ENCODE results near the gene DIAPH2.

DIAPH2 gene

GRCh38 chrX:96776966-96777365 lies 92.3 kb downstream of the DIAPH2 start:
- Histone ChIP-seq H3K27me3 (no peaks in the 10 kb centered on the region), H3K9me3 (no peaks in the 10 kb centered on the region), H3K4me3 (ENCODE audit: low read depth in 1 of 2, low read length in 1 of 2) (no peak overlapping the region), H3K36me3 (no peaks in the 10 kb centered on the region), H3K4me1 (ENCODE audit: control insufficient read depth in 1 of 2, insufficient read depth in 1 of 2, low read depth in 1 of 2, low read length in 1 of 2) (no peaks in the 10 kb centered on the region), H3K27ac (no peak overlapping the region)
- TF ChIP-seq, protein P1, sequence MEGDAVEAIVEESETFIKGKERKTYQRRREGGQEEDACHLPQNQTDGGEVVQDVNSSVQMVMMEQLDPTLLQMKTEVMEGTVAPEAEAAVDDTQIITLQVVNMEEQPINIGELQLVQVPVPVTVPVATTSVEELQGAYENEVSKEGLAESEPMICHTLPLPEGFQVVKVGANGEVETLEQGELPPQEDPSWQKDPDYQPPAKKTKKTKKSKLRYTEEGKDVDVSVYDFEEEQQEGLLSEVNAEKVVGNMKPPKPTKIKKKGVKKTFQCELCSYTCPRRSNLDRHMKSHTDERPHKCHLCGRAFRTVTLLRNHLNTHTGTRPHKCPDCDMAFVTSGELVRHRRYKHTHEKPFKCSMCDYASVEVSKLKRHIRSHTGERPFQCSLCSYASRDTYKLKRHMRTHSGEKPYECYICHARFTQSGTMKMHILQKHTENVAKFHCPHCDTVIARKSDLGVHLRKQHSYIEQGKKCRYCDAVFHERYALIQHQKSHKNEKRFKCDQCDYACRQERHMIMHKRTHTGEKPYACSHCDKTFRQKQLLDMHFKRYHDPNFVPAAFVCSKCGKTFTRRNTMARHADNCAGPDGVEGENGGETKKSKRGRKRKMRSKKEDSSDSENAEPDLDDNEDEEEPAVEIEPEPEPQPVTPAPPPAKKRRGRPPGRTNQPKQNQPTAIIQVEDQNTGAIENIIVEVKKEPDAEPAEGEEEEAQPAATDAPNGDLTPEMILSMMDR (IDR thresholded peaks at IDR 0.05) = no peak

DNA sequence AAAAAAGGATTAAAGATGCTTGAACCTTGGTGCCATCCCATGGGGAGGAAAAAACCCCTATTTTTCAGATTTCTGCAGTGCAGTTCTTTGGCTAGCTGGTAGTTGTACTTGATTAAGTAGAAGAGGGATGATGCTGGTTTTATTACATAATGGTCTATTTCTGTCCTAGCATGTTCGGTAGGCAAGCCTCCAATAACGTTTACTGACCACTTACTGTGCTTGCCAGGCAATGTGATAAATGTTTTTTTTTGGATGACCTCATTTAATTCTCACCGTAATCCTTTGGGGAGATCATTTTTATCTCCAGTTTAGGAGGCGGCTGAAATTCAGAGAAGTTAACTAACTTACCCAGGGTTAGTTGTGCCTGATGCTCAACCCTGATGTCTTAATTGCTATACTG lies 106.9 kb downstream of the DIAPH2 start:
- Histone ChIP-seq H3K36me3 (no peaks in the 10 kb centered on the region), H3K4me3 (ENCODE audit: low read depth in 1 of 2, low read length in 1 of 2) (no peak overlapping the region), H3K27me3 (no peaks in the 10 kb centered on the region), H3K9me3 (no peaks in the 10 kb centered on the region), H3K27ac (no peak overlapping the region), H3K4me1 (ENCODE audit: control insufficient read depth in 1 of 2, insufficient read depth in 1 of 2, low read depth in 1 of 2, low read length in 1 of 2) (no peaks in the 10 kb centered on the region)
- TF ChIP-seq, protein P1 (IDR thresholded peaks at IDR 0.05) = no peak

DNA sequence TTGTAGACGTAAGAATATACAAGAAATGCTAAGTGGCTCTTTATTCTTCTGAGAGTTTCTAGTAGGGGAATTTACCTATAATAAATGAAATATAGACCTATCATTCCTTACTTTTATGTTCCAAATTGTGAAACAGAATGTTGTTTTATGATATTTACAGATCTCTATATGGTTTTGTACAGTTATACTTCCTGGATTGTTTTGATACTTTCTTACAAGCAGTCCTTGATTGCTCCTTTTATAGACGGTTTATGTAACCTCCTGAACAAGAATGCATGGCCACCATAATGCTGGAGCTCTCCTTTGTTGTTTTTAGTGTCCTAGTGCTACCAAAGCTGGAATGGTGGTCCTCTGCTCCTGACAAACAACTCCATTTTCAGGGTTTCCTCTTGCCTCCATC lies 107.4 kb downstream of the DIAPH2 start:
- no peak overlapping the region for H3K27ac ChIP-seq
- no peaks in the 10 kb centered on the region for H3K4me1 ChIP-seq (ENCODE audit: control insufficient read depth in 1 of 2, insufficient read depth in 1 of 2, low read depth in 1 of 2, low read length in 1 of 2)
- H3K36me3 ChIP-seq = no peaks in the 10 kb centered on the region
- H3K27me3 ChIP-seq = no peaks in the 10 kb centered on the region
- H3K4me3 ChIP-seq (ENCODE audit: low read depth in 1 of 2, low read length in 1 of 2) = no peak overlapping the region
- H3K9me3 ChIP-seq = no peaks in the 10 kb centered on the region
- TF ChIP-seq, protein P1 (IDR thresholded peaks at IDR 0.05) = no peak

DNA sequence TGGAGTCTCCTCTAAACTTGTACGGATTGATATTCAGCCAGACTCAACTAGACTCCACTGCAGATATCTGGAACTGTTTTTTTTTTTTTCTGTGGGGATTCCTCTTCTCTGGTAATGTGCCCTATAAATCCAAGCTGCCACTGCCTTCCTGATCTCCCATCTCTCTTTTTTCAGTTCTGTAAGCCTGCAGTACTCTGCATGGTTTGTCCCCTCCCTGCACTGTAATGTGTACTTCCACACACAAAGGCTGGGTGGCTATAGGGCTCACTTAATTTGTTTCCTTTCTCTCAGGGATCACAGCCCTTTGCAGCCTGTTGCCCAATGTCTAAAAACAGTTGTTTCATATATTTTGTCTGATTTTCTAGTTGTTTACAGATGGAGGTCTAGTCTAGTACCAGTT lies 114.3 kb downstream of the DIAPH2 start:
- Histone ChIP-seq H3K27me3 (no peaks in the 10 kb centered on the region), H3K9me3 (no peaks in the 10 kb centered on the region), H3K4me3 (ENCODE audit: low read depth in 1 of 2, low read length in 1 of 2) (no peak overlapping the region), H3K4me1 (ENCODE audit: control insufficient read depth in 1 of 2, insufficient read depth in 1 of 2, low read depth in 1 of 2, low read length in 1 of 2) (no peaks in the 10 kb centered on the region), H3K36me3 (no peaks in the 10 kb centered on the region), H3K27ac (no peak overlapping the region)
- TF ChIP-seq, protein P1 (IDR thresholded peaks at IDR 0.05) = no peak

- H3K36me3 ChIP-seq = no peaks in the 10 kb centered on the region
- no peak overlapping the region for H3K27ac ChIP-seq
- H3K27me3 ChIP-seq = no peaks in the 10 kb centered on the region
- no peaks in the 10 kb centered on the region for H3K9me3 ChIP-seq
- no peaks in the 10 kb centered on the region for H3K4me1 ChIP-seq (ENCODE audit: control insufficient read depth in 1 of 2, insufficient read depth in 1 of 2, low read depth in 1 of 2, low read length in 1 of 2)
- TF ChIP-seq, protein P1 (IDR thresholded peaks at IDR 0.05) = no peak
- no peak overlapping the region for H3K4me3 ChIP-seq (ENCODE audit: low read depth in 1 of 2, low read length in 1 of 2)
Measured at GRCh38 chrX:96807318-96807717, 122.7 kb downstream of the DIAPH2 start.

GRCh38 chrX:96820935-96821334 lies 136.3 kb downstream of the DIAPH2 start:
- H3K9me3 ChIP-seq = no peaks in the 10 kb centered on the region
- H3K36me3 ChIP-seq = no peaks in the 10 kb centered on the region
- TF ChIP-seq, protein P1 (IDR thresholded peaks at IDR 0.05) = no peak

More at GRCh38 chrX:96820935-96821334, 136.3 kb downstream of the DIAPH2 start:
- Histone ChIP-seq H3K4me3 (ENCODE audit: low read depth in 1 of 2, low read length in 1 of 2) (no peak overlapping the region), H3K4me1 (ENCODE audit: control insufficient read depth in 1 of 2, insufficient read depth in 1 of 2, low read depth in 1 of 2, low read length in 1 of 2) (no peaks in the 10 kb centered on the region), H3K27ac (no peak overlapping the region), H3K27me3 (no peaks in the 10 kb centered on the region)

Measured in neutrophil (primary cell).